Activated naive CD4-positive, alpha-beta T cell treated with anti-CD3 and anti-CD28 coated beads for 36 hours (primary cell): ENCODE data around the gene EXOSC7. TPM values are rescaled to one million over a fixed set of nuclear protein-coding genes. Genes with fewer than 3 reads are reported as not detected.
"Not testable (repeated sequence)": the region's sequence is repeated elsewhere in the genome, so short reads cannot be mapped to it uniquely, and the experiment has no call there.

ENCODE experiments used
- CTCF ChIA-PET: fragments of 350-600 bp; sonication (Branson Sonifier 250); formaldehyde crosslinking; loops from one replicate; lab custom pipeline; 2021; ENCODE audit warnings: antibody characterized with exemption; lab: Charles Lee
- DNase-seq: peaks from one replicate; pipeline ENCODE4 v3.0.0-alpha.2; 2020
- H3K27ac Mint-ChIP-seq: one replicate; pipeline ENCODE4 v1.8.0; 2021; ENCODE audit warnings: mild to moderate bottlenecking, mixed read lengths
- H3K27me3 Mint-ChIP-seq: one replicate; pipeline ENCODE4 v1.8.0; 2021; ENCODE audit warnings: low read depth, mixed read lengths
- H3K36me3 Mint-ChIP-seq: one replicate; pipeline ENCODE4 v1.8.0; 2021; ENCODE audit warnings: low read depth, mixed read lengths
- H3K4me1 Mint-ChIP-seq: one replicate; pipeline ENCODE4 v1.8.0; 2021; ENCODE audit warnings: low read depth, mixed read lengths
- H3K4me3 Mint-ChIP-seq: one replicate; pipeline ENCODE4 v1.8.0; 2021; ENCODE audit warnings: mild to moderate bottlenecking, moderate library complexity, mixed read lengths
- H3K9me3 Mint-ChIP-seq: one replicate; pipeline ENCODE4 v1.8.0; 2021; ENCODE audit warnings: mixed read lengths
- intact Hi-C: fragments of 100-400 bp; cut with micrococcal nuclease; formaldehyde crosslinking; loops from one replicate; pipeline ENCODE4 v1.15.1; 2023
- total RNA-seq, 2 experiments: library from RNA; stranded (reverse); gene quantifications; one replicate each; pipeline ENCODE4 v1.2.3, GENCODE V29; 2021

Gene EXOSC7
- total RNA-seq, 2 experiments from 2014 or later = 61.4 to 64.7 TPM

DNA sequence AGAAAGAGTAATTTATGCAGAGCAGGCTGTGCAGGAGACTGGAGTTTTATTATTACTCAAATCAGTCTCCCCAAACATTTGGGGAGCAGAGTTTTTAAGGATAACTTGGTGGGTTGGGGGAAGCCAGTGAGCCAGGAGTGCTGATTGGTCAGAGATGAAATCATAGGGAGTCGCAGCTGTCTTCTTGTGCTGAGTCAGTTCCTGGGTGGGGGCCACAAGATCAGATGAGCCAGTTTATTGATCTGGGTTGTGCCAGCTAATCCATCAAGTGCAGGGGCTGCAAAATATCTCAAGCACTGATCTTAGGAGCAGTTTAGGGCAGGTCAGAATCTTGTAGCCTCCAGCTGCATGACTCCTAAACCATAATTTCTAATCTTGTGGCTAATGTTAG, 77.8 kb downstream of the EXOSC7 start:
- peaks cover 11% of the 10 kb centered on the region for H3K4me1 Mint-ChIP-seq
- intact Hi-C loops = loop anchor here (2.0 kb wide), 1 partner anchor 17 kb away; no protein-coding TSS in a partner anchor
- CTCF ChIA-PET = interaction anchor here (5.6 kb wide), 1 partner anchor 13 kb away, joined by 49 read pairs; no protein-coding TSS in a partner anchor
- not testable (repeated sequence) for H3K27ac Mint-ChIP-seq, H3K9me3 Mint-ChIP-seq, DNase-seq, H3K36me3 Mint-ChIP-seq, H3K4me3 Mint-ChIP-seq, H3K27me3 Mint-ChIP-seq

- Mint-ChIP-seq H3K27me3 (peaks cover 2% of the 10 kb centered on the region), H3K36me3 (no peaks in the 10 kb centered on the region), H3K4me3 (no peak overlapping the region), H3K9me3 (no peaks in the 10 kb centered on the region), H3K4me1 (peaks cover 11% of the 10 kb centered on the region), H3K27ac (no peak overlapping the region)
- intact Hi-C loops = loop anchor here (2.0 kb wide), 1 partner anchor 18 kb away; no protein-coding TSS in a partner anchor
- CTCF ChIA-PET = interaction anchor here (5.6 kb wide), 1 partner anchor 14 kb away, joined by 49 read pairs; no protein-coding TSS in a partner anchor
- peak; percentile 34 for DNase-seq
Observed at GRCh38 chr3:45054196-45054857, 78.3 kb downstream of the EXOSC7 start.

DNA sequence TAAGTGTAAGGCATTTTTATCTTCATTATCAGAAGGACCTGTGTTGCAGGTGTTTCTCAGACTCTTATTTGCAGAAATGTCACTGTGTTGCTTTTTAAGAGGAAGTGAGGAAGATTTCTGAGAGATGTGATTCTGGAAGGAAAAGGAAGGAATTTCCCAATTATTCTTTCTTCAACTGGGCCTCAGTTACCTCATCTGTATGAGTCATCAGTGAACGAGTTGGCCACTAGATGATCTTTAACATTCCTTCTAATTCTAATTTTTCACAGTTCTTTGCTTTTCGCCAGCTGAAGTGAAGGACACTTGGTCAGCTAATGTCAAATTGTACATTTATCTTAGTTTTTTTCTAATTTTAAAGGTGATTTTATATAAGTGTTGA, 79.0 kb downstream of the EXOSC7 start:
- Mint-ChIP-seq H3K36me3 (no peaks in the 10 kb centered on the region), H3K4me1 (peaks cover 11% of the 10 kb centered on the region), H3K4me3 (no peak overlapping the region), H3K27me3 (peaks cover under 1% of the 10 kb centered on the region), H3K27ac (no peak overlapping the region), H3K9me3 (no peaks in the 10 kb centered on the region)
- CTCF ChIA-PET = interaction anchor here (0.7 to 5.6 kb wide), 3 partner anchors 14 to 155 kb away, joined by 3 to 49 read pairs (median 8); no protein-coding TSS in a partner anchor
- intact Hi-C loops = loop anchor here (2.0 kb wide), 1 partner anchor 18 kb away; no protein-coding TSS in a partner anchor
- DNase-seq = no peak

- Mint-ChIP-seq H3K4me3 (no peak overlapping the region), H3K36me3 (no peaks in the 10 kb centered on the region), H3K9me3 (no peaks in the 10 kb centered on the region), H3K27ac (no peak overlapping the region), H3K4me1 (peaks cover 11% of the 10 kb centered on the region), H3K27me3 (no peaks in the 10 kb centered on the region)
- DNase-seq = peak; percentile 38
- intact Hi-C loops = loop anchor here (2.0 kb wide), 1 partner anchor 19 kb away; no protein-coding TSS in a partner anchor
- CTCF ChIA-PET = interaction anchor here (0.7 to 5.6 kb wide), 4 partner anchors 15 to 155 kb away, joined by 3 to 49 read pairs (median 6); no protein-coding TSS in a partner anchor
Observed at GRCh38 chr3:45055411-45056143, 79.5 kb downstream of the EXOSC7 start.

DNA sequence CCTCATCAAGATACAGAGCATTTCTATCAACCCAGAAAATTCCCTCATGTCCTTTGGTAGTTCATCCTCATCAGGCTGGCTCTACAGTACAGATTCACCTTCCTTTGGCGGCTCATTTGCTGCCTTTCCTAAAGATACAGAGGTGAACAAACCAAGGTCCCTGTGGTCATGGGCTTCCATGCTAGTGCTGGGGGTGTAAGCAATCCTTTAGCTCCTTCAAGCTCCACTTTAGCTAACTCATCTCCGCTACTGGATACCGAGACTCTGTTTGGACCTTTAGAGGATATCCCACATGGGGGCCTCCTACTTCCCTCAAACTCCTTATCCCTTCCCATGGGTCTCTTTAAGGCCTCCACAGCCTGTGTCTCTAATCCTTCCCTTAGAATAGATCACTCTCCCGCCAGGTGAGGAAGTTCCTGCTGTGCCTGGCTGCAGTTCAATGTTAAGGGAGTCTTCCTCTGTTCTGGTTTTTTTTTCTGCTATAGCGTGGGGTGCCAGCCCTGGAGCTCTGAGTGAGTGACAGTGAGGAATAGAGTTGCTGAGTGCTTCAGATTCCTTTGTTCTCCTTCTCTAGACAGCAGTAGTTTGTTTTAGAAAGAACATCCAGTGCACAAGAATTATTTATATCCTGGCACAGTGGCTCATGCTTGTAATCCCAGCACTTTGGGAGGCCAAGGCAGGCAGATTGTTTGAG, 80.7 kb downstream of the EXOSC7 start:
- no peaks in the 10 kb centered on the region for H3K36me3 Mint-ChIP-seq
- peaks cover 11% of the 10 kb centered on the region for H3K4me1 Mint-ChIP-seq
- intact Hi-C loops = no loop called here
- no peaks in the 10 kb centered on the region for H3K9me3 Mint-ChIP-seq
- no peak overlapping the region for H3K27ac Mint-ChIP-seq
- DNase-seq = no peak
- H3K4me3 Mint-ChIP-seq = no peak overlapping the region
- CTCF ChIA-PET = interaction anchor here (0.7 to 5.6 kb wide), 5 partner anchors 16 to 942 kb away, joined by 3 to 49 read pairs (median 4); no protein-coding TSS in a partner anchor
- H3K27me3 Mint-ChIP-seq = no peaks in the 10 kb centered on the region

DNA sequence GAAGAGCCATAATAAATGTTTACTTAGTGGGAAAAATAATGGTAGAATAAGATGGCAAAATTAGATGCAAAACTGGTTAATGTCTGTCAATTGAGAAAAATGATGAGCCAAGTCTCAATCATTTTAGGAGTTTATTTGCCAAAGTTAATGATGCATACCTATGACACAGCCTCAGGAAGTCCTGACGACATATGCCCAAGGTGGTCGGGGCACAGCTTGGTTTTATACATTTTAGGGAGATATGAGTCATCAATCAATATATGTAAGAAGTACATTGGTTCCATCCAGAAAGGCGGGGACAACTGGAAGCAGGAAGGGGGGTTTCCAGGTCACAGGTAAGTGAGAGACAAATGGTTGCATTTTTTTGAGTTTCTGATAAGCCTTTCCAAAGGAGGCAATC, 81.5 kb downstream of the EXOSC7 start:
- intact Hi-C loops = no loop called here
- H3K27me3 Mint-ChIP-seq = no peaks in the 10 kb centered on the region
- DNase-seq = peak; percentile 39
- peaks cover 11% of the 10 kb centered on the region for H3K4me1 Mint-ChIP-seq
- H3K27ac Mint-ChIP-seq = no peak overlapping the region
- no peaks in the 10 kb centered on the region for H3K36me3 Mint-ChIP-seq
- no peak overlapping the region for H3K4me3 Mint-ChIP-seq
- CTCF ChIA-PET = interaction anchor here (0.7 to 5.6 kb wide), 2 partner anchors 17 to 943 kb away, joined by 3 to 49 read pairs; no protein-coding TSS in a partner anchor
- H3K9me3 Mint-ChIP-seq = no peaks in the 10 kb centered on the region

GRCh38 chr3:45059132-45059531, 83.1 kb downstream of the EXOSC7 start:
- intact Hi-C loops = no loop called here
- Mint-ChIP-seq H3K9me3 (no peaks in the 10 kb centered on the region), H3K27ac (no peak overlapping the region), H3K4me3 (no peak overlapping the region), H3K36me3 (no peaks in the 10 kb centered on the region), H3K27me3 (no peaks in the 10 kb centered on the region), H3K4me1 (peaks cover 6% of the 10 kb centered on the region)
- no peak for DNase-seq
- CTCF ChIA-PET = no interaction called here

- H3K27ac Mint-ChIP-seq = no peak overlapping the region
Observed at GRCh38 chr3:45060165-45060892, 84.3 kb downstream of the EXOSC7 start.

More at GRCh38 chr3:45060165-45060892, 84.3 kb downstream of the EXOSC7 start:
- H3K9me3 Mint-ChIP-seq = no peaks in the 10 kb centered on the region
- no peaks in the 10 kb centered on the region for H3K27me3 Mint-ChIP-seq
- intact Hi-C loops = no loop called here
- DNase-seq = no peak
- H3K4me1 Mint-ChIP-seq = peaks cover 14% of the 10 kb centered on the region
- H3K36me3 Mint-ChIP-seq = no peaks in the 10 kb centered on the region
- CTCF ChIA-PET = interaction anchor here (0.8 kb wide), 1 partner anchor 19 kb away, joined by 3 read pairs; no protein-coding TSS in a partner anchor
- no peak overlapping the region for H3K4me3 Mint-ChIP-seq

Other genes starting within 250 kb of the EXOSC7 start
- gene ZNF501, start 246.6 kb upstream of the EXOSC7 start, total RNA-seq = 1 to 10 TPM; 1.6 to 2.7 TPM
- gene KIAA1143, start 214.6 kb upstream of the EXOSC7 start, total RNA-seq = 10 to 100 TPM; 29.1 to 35.9 TPM
- 10 to 100 TPM; 42.1 to 45.8 TPM for gene KIF15, start 214.4 kb upstream of the EXOSC7 start, total RNA-seq
- gene TMEM42, start 114.3 kb upstream of the EXOSC7 start, total RNA-seq = 10 to 100 TPM; 13.9 to 15.8 TPM
- not detected for gene TGM4, start 101.6 kb upstream of the EXOSC7 start, total RNA-seq
- 10 to 100 TPM; 29.5 to 31.0 TPM for gene ZDHHC3, start 70 bp upstream of the EXOSC7 start, total RNA-seq
- gene CLEC3B, start 50.1 kb downstream of the EXOSC7 start, total RNA-seq = not detected
- gene CDCP1, start 170.1 kb downstream of the EXOSC7 start, total RNA-seq = under 1 TPM; 0.41 to 0.59 TPM